AG09319 (cell line): ENCODE data around the gene HIRIP3.
"Not testable (repeated sequence)": the region's sequence is repeated elsewhere in the genome, so short reads cannot be mapped to it uniquely, and the experiment has no call there.

ENCODE experiments used
- DNase-seq: peaks from one replicate; pipeline ENCODE4 v3.0.0-alpha.2; 2010; ENCODE audit warnings: low read depth; ENCODE audit errors: extremely low read depth
- TF ChIP-seq, protein P1 (sequence below): IDR thresholded peaks from 2 replicates; pipeline ENCODE4 v1.5.1; 2011; ENCODE audit warnings: low read depth, mild to moderate bottlenecking, inconsistent platforms, low read length, moderate library complexity

Gene HIRIP3, protein sequence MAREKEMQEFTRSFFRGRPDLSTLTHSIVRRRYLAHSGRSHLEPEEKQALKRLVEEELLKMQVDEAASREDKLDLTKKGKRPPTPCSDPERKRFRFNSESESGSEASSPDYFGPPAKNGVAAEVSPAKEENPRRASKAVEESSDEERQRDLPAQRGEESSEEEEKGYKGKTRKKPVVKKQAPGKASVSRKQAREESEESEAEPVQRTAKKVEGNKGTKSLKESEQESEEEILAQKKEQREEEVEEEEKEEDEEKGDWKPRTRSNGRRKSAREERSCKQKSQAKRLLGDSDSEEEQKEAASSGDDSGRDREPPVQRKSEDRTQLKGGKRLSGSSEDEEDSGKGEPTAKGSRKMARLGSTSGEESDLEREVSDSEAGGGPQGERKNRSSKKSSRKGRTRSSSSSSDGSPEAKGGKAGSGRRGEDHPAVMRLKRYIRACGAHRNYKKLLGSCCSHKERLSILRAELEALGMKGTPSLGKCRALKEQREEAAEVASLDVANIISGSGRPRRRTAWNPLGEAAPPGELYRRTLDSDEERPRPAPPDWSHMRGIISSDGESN

DNA sequence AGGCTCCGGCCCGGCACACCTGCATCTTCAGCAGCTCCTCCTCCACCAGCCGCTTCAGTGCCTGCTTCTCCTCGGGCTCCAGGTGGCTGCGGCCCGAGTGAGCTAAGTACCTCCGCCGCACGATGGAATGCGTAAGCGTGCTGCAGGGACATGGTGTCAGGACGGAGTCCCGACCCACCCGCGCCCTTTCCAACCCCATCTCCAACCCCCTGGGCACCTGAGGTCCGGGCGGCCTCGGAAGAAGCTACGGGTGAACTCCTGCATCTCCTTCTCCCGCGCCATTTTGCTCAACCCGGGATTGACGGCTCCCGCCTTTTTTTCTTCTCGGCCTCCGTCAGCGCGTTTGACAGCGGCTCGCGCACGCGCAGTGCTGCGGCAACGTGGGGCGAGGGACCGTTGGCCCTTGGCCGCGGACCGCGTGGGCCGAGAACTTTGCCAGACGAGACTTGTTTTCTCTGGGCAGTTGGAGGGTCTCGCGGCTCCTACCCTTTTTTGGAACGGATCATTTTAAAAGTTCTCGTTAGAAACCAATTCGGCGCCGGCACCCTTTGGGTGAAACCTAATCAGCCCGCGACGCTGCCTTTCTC lies at the start of gene HIRIP3:
TSS of gene HIRIP3 (minus strand) at position 294 of the 587 bp plus-strand sequence. CDS start at position 282, 12 bp downstream.
- TF ChIP-seq, protein P1, sequence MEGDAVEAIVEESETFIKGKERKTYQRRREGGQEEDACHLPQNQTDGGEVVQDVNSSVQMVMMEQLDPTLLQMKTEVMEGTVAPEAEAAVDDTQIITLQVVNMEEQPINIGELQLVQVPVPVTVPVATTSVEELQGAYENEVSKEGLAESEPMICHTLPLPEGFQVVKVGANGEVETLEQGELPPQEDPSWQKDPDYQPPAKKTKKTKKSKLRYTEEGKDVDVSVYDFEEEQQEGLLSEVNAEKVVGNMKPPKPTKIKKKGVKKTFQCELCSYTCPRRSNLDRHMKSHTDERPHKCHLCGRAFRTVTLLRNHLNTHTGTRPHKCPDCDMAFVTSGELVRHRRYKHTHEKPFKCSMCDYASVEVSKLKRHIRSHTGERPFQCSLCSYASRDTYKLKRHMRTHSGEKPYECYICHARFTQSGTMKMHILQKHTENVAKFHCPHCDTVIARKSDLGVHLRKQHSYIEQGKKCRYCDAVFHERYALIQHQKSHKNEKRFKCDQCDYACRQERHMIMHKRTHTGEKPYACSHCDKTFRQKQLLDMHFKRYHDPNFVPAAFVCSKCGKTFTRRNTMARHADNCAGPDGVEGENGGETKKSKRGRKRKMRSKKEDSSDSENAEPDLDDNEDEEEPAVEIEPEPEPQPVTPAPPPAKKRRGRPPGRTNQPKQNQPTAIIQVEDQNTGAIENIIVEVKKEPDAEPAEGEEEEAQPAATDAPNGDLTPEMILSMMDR: no peak
- DNase-seq: peak; percentile 38

DNA sequence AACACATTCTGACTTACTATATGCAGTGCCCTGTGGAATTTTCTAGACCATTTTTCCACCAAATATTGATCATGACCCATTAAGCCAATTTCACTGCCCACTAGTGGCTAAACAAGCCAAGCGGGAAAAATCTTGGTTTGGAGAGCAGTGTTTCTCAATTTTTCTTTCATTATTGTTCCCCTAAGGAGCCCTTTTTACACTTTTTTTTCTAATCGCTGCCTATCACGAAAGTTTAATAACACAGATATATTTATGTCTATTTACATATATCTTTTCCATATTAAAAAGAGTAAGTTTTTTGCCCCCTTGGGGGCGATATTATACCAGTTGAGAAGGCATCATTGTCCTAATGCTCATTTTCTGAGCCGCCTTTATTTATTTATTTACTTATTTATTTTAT lies 46.4 kb upstream of the HIRIP3 start:
- TF ChIP-seq, protein P1: peak; percentile 30
- DNase-seq: peak; percentile 19

DNA sequence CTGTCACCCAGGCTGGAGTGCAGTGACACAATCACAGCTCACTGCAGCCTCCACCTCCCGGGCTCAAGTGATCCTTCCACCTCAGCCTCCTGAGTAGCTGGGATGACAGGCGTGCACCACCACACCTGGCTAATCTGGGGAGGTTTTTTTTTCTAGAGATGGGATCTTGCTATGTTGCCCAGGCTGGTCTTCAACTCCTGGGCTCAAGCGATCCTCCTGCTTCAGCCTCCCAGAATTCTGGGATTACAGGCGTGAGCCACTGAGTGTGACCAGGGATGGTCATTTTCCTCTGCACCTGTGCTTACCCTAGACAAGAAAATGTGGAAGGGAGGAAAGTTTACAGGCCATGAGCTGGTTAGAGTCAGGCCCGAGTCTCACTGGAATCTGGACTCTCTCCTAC lies 45.3 kb upstream of the HIRIP3 start:
- DNase-seq: not testable (repeated sequence)

DNA sequence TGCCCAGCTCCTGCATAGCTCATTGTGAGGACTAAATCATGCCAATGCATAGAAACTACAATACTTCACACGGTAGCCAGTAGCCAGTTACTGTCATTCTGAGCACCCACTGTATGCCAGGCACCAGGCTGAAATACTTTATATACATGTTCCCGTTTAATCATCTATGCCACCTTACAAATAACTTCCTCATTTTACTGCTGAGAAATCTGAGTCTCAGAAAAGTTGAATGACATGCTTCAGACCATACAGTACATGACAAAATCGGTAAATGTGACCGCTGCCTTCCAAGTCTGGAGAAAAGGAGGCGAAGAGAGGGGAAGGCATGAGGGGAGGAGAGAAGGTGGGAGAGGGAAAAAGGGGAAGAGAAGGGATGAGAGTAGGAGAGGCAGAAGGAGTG lies 44.8 kb upstream of the HIRIP3 start:
- TF ChIP-seq, protein P1: no peak
- no peak for DNase-seq

DNA sequence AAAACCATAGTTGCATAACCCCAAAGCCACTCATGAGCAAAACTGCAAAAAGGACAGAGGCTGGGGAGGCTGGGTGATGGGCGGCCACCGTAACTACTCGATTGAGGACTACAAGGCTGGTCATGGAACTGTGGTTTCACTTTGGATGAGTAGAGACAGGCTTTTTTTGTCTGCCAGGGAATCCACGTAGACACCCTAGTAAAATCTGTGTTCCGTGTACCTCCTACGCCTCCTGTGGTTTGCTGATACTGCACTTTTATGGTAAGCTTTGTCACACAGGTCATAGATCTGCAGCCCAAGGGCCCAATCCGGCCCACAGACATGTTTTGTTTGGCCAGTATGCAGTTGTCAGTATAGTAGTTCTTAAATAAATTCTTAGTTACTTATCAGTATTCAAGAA lies 37.9 kb upstream of the HIRIP3 start:
- no peak for DNase-seq
- TF ChIP-seq, protein P1: no peak

DNA sequence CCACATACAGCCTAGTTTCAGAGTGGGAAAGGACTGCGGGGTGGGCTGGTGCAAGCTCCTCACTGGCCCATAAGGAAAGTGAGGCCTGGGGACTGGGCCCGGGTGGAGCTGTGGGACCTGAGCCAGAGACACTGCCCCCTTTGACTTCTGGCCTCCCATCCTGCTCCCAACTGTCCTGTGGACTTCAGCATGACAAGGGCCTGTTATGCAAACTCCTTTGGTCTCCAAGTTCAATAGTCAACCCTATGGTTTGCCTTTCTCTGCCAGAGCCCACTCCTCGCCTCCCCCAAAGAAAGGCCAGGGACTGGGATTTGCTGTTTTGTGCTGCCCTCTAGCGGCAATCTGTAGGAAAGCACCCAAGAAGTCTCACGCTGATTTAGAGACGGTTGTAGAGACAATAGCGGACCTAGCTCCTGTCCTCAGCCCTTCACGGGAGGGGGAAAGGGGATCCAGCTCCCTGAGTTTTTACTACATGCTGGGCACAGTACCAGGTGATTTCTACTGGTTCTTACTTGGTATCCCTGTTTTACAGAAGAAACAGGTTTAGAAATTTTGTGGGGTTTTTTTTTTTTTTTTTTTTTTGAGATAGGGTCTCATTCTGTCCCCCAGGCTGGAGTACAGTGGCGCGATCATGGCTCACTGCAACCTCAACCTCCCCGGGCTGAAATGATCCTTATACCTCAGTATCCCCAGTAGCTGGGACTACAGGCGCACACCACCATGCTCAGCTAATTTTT lies 36.8 kb upstream of the HIRIP3 start:
- TF ChIP-seq, protein P1: peak; percentile 79
- no peak for DNase-seq

DNA sequence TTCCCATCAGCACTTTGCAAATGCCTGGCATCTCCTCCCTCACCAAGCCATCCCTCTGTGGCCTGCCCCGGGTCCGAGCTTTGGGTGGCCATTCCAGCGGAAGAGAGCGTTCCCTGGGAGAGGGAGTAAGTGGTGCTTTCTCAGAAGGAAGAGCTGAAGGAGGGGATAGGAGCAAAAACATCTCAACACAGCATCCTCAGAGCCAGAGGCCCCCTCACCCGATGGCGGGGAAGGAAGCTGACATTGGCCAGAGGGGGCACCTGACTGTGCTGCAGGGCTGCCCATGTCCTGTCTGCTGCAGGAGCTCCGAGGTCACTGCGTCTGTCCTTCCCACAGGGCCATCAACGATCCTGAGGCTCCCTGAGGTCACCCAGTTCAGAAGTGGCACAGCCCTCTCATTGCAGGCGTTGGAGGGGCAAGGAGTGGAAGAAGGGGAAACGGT lies 36.1 kb upstream of the HIRIP3 start:
- DNase-seq: no peak
- TF ChIP-seq, protein P1: no peak
